CD4-positive, alpha-beta T cell (primary cell): Measurements from ENCODE around the gene MEPE. TPM values are rescaled to one million over a fixed set of nuclear protein-coding genes. Genes with fewer than 3 reads are reported as not detected.

Experiments used
- ATAC-seq: fragments of 200-7000 bp; cut with Tn5 transposase; one replicate; pipeline ENCODE4 v1.10.0; 2022; ENCODE audit warnings: mild to moderate bottlenecking; ENCODE audit not compliant: poor library complexity
- CTCF ChIA-PET: fragments of 350-600 bp; sonication (Branson Sonifier 250); formaldehyde crosslinking; loops from one replicate; lab custom pipeline; 2021; ENCODE audit warnings: antibody characterized with exemption, inconsistent platforms; lab: Charles Lee
- POLR2A ChIA-PET: fragments of 350-600 bp; sonication (Branson Sonifier 250); formaldehyde crosslinking; loops from one replicate; lab custom pipeline; 2021; ENCODE audit warnings: antibody characterized with exemption, inconsistent platforms; lab: Charles Lee
- DNase-seq, 14 experiments: peaks; one replicate each; pipeline ENCODE4 v3.0.0-alpha.2; 2013 to 2020; ENCODE audit warnings: mixed read lengths in 2 of 14
- H3K27ac ChIP-seq, 2 donors: one replicate each; pipeline versions ENCODE4 v1.5.1 to v1.7.0; 2013; ENCODE audit warnings: low read length in 2 of 2, low read depth in 1 of 2, mild to moderate bottlenecking in 1 of 2
- H3K27me3 ChIP-seq, 2 experiments: 1 replicate in 1 of 2; 2 replicates in 1 of 2; pipeline versions ENCODE4 v1.6.1 to v1.7.0; 2013; ENCODE audit warnings: low read length in 2 of 2, control low read depth in 1 of 2, mild to moderate bottlenecking in 1 of 2, moderate library complexity in 1 of 2; ENCODE audit not compliant: insufficient read depth in 2 of 2, control insufficient read depth in 1 of 2
- H3K36me3 ChIP-seq: one replicate; pipeline ENCODE4 v1.6.1; 2013; ENCODE audit warnings: low read length, control low read depth; ENCODE audit not compliant: insufficient read depth
- H3K4me1 ChIP-seq: one replicate; pipeline ENCODE4 v1.6.1; 2013; ENCODE audit warnings: low read length, control low read depth; ENCODE audit not compliant: insufficient read depth
- H3K4me3 ChIP-seq: one replicate; pipeline ENCODE4 v1.5.1; 2013; ENCODE audit warnings: mild to moderate bottlenecking, low read length, moderate library complexity
- H3K9me3 ChIP-seq, 2 experiments: 1 replicate in 1 of 2; 2 replicates in 1 of 2; pipeline versions ENCODE4 v1.6.1 to v1.7.0; 2013; ENCODE audit warnings: low read length in 2 of 2, mild to moderate bottlenecking in 2 of 2, control low read depth in 1 of 2, moderate library complexity in 1 of 2; ENCODE audit not compliant: control insufficient read depth in 1 of 2, insufficient read depth in 1 of 2
- H3K27ac Mint-ChIP-seq: one replicate; pipeline ENCODE4 v1.8.0; 2020; ENCODE audit warnings: mixed read lengths
- H3K27me3 Mint-ChIP-seq: one replicate; pipeline ENCODE4 v1.8.0; 2021; ENCODE audit warnings: mixed read lengths
- H3K36me3 Mint-ChIP-seq: one replicate; pipeline ENCODE4 v1.8.0; 2021; ENCODE audit warnings: low read depth, mixed read lengths
- H3K4me1 Mint-ChIP-seq: one replicate; pipeline ENCODE4 v1.8.0; 2021; ENCODE audit warnings: low read depth, mixed read lengths
- H3K4me3 Mint-ChIP-seq: one replicate; pipeline ENCODE4 v1.8.0; 2020; ENCODE audit warnings: mild to moderate bottlenecking, mixed read lengths
- H3K9me3 Mint-ChIP-seq: one replicate; pipeline ENCODE4 v1.8.0; 2020; ENCODE audit warnings: mixed read lengths
- intact Hi-C, 2 experiments: fragments of 100-400 bp; cut with DNase I in 1 of 2; cut with micrococcal nuclease in 1 of 2; formaldehyde crosslinking; loops; one replicate each; pipeline versions ENCODE4 v1.15.1 to v1.9.0; 2023 to 2025; cut with DNase I, micrococcal nuclease
- total RNA-seq, 174 experiments: library from RNA in 2 of 174; stranded (reverse) in 2 of 174; gene quantifications; one replicate each; pipeline ENCODE4 v1.2.3 and lab custom pipeline; 2021 to 2026
- TF ChIP-seq, protein P1 (sequence below): fragments of 200-600 bp; IDR thresholded peaks from one replicate; pipeline ENCODE4 v1.8.0; 2022; ENCODE audit warnings: antibody characterized with exemption, mild to moderate bottlenecking

MEPE gene
- total RNA-seq, 2 experiments from 2014 or later, result not detected

DNA sequence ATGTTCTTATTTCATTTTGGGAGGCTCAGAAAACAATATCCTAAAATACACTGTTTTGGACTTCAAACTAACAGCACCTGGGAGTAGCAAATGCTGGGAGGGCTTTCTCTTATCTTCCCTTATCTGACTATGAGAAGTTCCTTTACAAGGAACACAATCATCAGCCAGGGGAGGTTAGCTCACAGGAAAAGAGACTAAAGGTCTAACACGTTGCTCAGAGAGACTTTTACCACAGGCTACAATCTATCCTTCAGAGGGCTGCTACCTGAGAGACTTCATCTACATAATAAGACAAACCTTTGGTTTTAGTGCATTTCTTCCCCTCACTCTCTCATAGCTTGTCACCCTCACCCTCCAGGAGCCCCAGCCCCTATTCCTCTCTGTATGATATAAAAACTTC lies 35.8 kb downstream of the MEPE start:
- Histone ChIP-seq H3K27ac (no peak overlapping the region), H3K36me3 (no peaks in the 10 kb centered on the region), H3K27me3 (peaks cover 0 to 7% of the 10 kb centered on the region in 2 experiments), H3K9me3 (no peaks in the 10 kb centered on the region), H3K4me3 (no peak overlapping the region), H3K4me1 (no peaks in the 10 kb centered on the region)
- ATAC-seq (no peak), DNase-seq (no peak)
- ChIA-PET POLR2A (no interaction called here), CTCF (no interaction called here)
- H3K4me1 Mint-ChIP-seq, result no peaks in the 10 kb centered on the region
- no peaks in the 10 kb centered on the region for H3K9me3 Mint-ChIP-seq
- intact Hi-C loops, result no loop called here
- peaks cover 23% of the 10 kb centered on the region for H3K27me3 Mint-ChIP-seq
- H3K4me3 Mint-ChIP-seq, result no peak overlapping the region
- TF ChIP-seq, protein P1, sequence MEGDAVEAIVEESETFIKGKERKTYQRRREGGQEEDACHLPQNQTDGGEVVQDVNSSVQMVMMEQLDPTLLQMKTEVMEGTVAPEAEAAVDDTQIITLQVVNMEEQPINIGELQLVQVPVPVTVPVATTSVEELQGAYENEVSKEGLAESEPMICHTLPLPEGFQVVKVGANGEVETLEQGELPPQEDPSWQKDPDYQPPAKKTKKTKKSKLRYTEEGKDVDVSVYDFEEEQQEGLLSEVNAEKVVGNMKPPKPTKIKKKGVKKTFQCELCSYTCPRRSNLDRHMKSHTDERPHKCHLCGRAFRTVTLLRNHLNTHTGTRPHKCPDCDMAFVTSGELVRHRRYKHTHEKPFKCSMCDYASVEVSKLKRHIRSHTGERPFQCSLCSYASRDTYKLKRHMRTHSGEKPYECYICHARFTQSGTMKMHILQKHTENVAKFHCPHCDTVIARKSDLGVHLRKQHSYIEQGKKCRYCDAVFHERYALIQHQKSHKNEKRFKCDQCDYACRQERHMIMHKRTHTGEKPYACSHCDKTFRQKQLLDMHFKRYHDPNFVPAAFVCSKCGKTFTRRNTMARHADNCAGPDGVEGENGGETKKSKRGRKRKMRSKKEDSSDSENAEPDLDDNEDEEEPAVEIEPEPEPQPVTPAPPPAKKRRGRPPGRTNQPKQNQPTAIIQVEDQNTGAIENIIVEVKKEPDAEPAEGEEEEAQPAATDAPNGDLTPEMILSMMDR, result no peak
- H3K36me3 Mint-ChIP-seq, result no peaks in the 10 kb centered on the region
- H3K27ac Mint-ChIP-seq, result no peak overlapping the region

DNA sequence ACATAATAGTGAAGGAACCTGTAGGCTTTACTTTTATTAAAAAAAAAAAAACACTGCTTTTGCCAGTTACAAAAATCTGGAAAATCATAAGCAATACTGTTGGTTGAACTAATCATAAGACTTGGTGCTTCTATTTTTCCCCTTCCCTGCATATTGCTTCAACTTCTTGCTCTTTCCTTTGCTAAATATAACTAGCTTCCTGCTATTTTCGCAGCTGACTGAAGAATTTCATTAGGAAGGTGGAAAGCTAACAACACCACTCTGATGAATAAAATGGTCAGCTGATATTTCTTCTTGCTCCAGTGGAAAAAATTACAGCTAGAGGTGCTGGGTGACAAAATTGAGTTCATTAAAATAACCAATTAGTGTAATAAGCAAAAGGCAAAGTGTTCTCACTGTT lies 39.3 kb downstream of the MEPE start:
- POLR2A ChIA-PET, result interaction anchor here (0.9 kb wide), 1 partner anchor 28 kb away, joined by 3 read pairs; no protein-coding TSS in a partner anchor
- H3K27me3 Mint-ChIP-seq, result peaks cover 22% of the 10 kb centered on the region
- no peaks in the 10 kb centered on the region for H3K36me3 Mint-ChIP-seq
- no peaks in the 10 kb centered on the region for H3K36me3 ChIP-seq
- no peak overlapping the region for H3K27ac ChIP-seq
- H3K4me3 ChIP-seq, result no peak overlapping the region
- no peaks in the 10 kb centered on the region for H3K9me3 Mint-ChIP-seq
- no peaks in the 10 kb centered on the region for H3K4me1 Mint-ChIP-seq
- ATAC-seq, result no peak
- TF ChIP-seq, protein P1, result no peak
- no peak overlapping the region for H3K27ac Mint-ChIP-seq
- no peaks in the 10 kb centered on the region for H3K4me1 ChIP-seq
- CTCF ChIA-PET, result no interaction called here
- H3K9me3 ChIP-seq, result no peaks in the 10 kb centered on the region
- intact Hi-C loops, result no loop called here
- H3K4me3 Mint-ChIP-seq, result no peak overlapping the region
- H3K27me3 ChIP-seq, result peaks cover 0 to 7% of the 10 kb centered on the region in 2 experiments
- no peak for DNase-seq

DNA sequence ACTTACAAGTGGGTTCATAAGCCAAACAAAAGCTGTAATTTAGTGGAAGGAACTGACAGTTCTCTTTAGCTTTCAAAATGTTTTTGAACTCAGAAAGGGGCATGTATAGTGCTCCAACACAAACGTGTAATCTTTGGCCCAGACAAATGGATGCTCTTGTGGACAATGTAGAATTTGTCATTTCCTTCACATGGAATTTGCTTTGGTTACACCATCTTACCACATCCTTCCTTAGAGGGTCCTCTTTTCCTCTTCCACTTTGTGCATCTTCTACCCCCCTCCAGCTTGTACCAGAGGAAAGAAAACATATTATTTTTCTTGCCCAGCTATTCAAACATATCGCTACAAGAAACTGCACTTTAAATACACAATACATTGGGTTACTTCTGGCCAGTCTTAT lies 42.4 kb downstream of the MEPE start:
- POLR2A ChIA-PET, result no interaction called here
- Mint-ChIP-seq H3K27me3 (peaks cover 12% of the 10 kb centered on the region), H3K4me3 (no peak overlapping the region), H3K27ac (no peak overlapping the region), H3K4me1 (no peaks in the 10 kb centered on the region), H3K9me3 (no peaks in the 10 kb centered on the region), H3K36me3 (no peaks in the 10 kb centered on the region)
- CTCF ChIA-PET, result no interaction called here
- no peaks in the 10 kb centered on the region for H3K9me3 ChIP-seq
- intact Hi-C loops, result no loop called here
- ATAC-seq (no peak), DNase-seq (no peak)
- TF ChIP-seq, protein P1, result no peak
- no peaks in the 10 kb centered on the region for H3K4me1 ChIP-seq
- H3K4me3 ChIP-seq, result no peak overlapping the region
- H3K27me3 ChIP-seq, result peaks cover 0 to 7% of the 10 kb centered on the region in 2 experiments
- H3K36me3 ChIP-seq, result no peaks in the 10 kb centered on the region
- no peak overlapping the region for H3K27ac ChIP-seq
